Measurements from ENCODE around the gene LMNA. TPM values are rescaled to one million over a fixed set of nuclear protein-coding genes. Genes with fewer than 3 reads are reported as not detected.

The LMNA gene
- total and polyA plus RNA-seq, 2 donors (not counting 1 experiment from before 2014, with no cell fraction given) = 19.4 to 28.7 TPM

- H3K27me3 Mint-ChIP-seq = peaks cover 6% of the 10 kb centered on the region
- peaks cover 22 to 41% of the 10 kb centered on the region in 2 donors for H3K4me1 ChIP-seq (ENCODE audit: control insufficient read depth in 2 of 2, insufficient read depth in 2 of 2, low read length in 2 of 2)
- 100% methylated on average over 5 of the region's 5 CpGs for WGBS (ENCODE audit: insufficient coverage)
- H3K27ac ChIP-seq (ENCODE audit: low read length in 2 of 2) = no peak overlapping the region
- H3K27me3 ChIP-seq (replicated peaks in 1 of 4; ENCODE audit: control extremely low read depth in 1 of 4, control insufficient read depth in 3 of 4, insufficient read depth in 4 of 4, low read length in 3 of 4) = peaks cover 0 to 30% (median 15%) of the 10 kb centered on the region in 4 experiments
- H3K79me2 ChIP-seq (ENCODE audit: control insufficient read depth, insufficient read depth, low read length) = no peaks in the 10 kb centered on the region
- peaks cover 42% of the 10 kb centered on the region for H3K4me1 Mint-ChIP-seq
- POLR2A ChIA-PET = no interaction called here
- H4K20me1 ChIP-seq (ENCODE audit: control insufficient read depth, insufficient read depth, low read length, poor library complexity, severe bottlenecking) = no peaks in the 10 kb centered on the region
- H2AFZ ChIP-seq (ENCODE audit: insufficient read depth, low read depth, low read length, poor library complexity, severe bottlenecking) = no peak overlapping the region
- H3K9me3 Mint-ChIP-seq (ENCODE audit: insufficient read depth) = no peaks in the 10 kb centered on the region
- H3K27ac Mint-ChIP-seq = no peak overlapping the region
- no peak for TF ChIP-seq CTCF (IDR thresholded peaks at IDR 0.05)
- TF ChIP-seq EZH2 (IDR thresholded peaks at IDR 0.05; ENCODE audit: borderline replicate concordance, insufficient read depth, low read depth, low read length, poor library complexity, severe bottlenecking) = no peak
- H3K9me3 ChIP-seq (ENCODE audit: control extremely low read depth in 1 of 3, control insufficient read depth in 2 of 3, insufficient read depth in 1 of 3, low read length in 2 of 3) = peaks cover 0 to 4% (median 0%) of the 10 kb centered on the region in 3 donors
- no peaks in the 10 kb centered on the region for H3K36me3 ChIP-seq (replicated peaks in 1 of 2; ENCODE audit: control extremely low read depth in 1 of 2, control insufficient read depth in 1 of 2, extremely low read depth in 1 of 2, insufficient read depth in 2 of 2, low read length in 1 of 2)
- intact Hi-C loops (cut with micrococcal nuclease) = no loop called here
- no peak overlapping the region for H3K9ac ChIP-seq (ENCODE audit: low read length)
- no peak overlapping the region for H3K4me2 ChIP-seq (replicated peaks; ENCODE audit: low read depth, low read length, poor library complexity, severe bottlenecking)
- no peak for ATAC-seq (ENCODE audit: low read depth)
- DNase-seq = no peak
- H3K4me3 Mint-ChIP-seq = no peak overlapping the region
- H3K4me3 ChIP-seq (ENCODE audit: control extremely low read depth in 1 of 5, extremely low read depth in 1 of 5, insufficient read depth in 1 of 5, low read depth in 2 of 5, low read length in 4 of 5) = no peak overlapping the region
- CTCF ChIA-PET = no interaction called here
These were observed 34.7 kb upstream of the LMNA start for GRCh38 chr1:156079762-156080161.

- no peak for DNase-seq
- Histone ChIP-seq H3K79me2 (ENCODE audit: control insufficient read depth, insufficient read depth, low read length) (no peaks in the 10 kb centered on the region), H2AFZ (ENCODE audit: insufficient read depth, low read depth, low read length, poor library complexity, severe bottlenecking) (no peak overlapping the region), H3K36me3 (replicated peaks in 1 of 2; ENCODE audit: control extremely low read depth in 1 of 2, control insufficient read depth in 1 of 2, extremely low read depth in 1 of 2, insufficient read depth in 2 of 2, low read length in 1 of 2) (no peaks in the 10 kb centered on the region), H4K20me1 (ENCODE audit: control insufficient read depth, insufficient read depth, low read length, poor library complexity, severe bottlenecking) (no peaks in the 10 kb centered on the region), H3K4me1 (ENCODE audit: control insufficient read depth in 2 of 2, insufficient read depth in 2 of 2, low read length in 2 of 2) (peaks cover 22 to 35% of the 10 kb centered on the region in 2 donors), H3K27ac (ENCODE audit: low read length in 2 of 2) (no peak overlapping the region), H3K9ac (ENCODE audit: low read length) (no peak overlapping the region), H3K4me2 (replicated peaks; ENCODE audit: low read depth, low read length, poor library complexity, severe bottlenecking) (no peak overlapping the region), H3K9me3 (ENCODE audit: control extremely low read depth in 1 of 3, control insufficient read depth in 2 of 3, insufficient read depth in 1 of 3, low read length in 2 of 3) (peaks cover 0 to 4% (median 0%) of the 10 kb centered on the region in 3 donors), H3K4me3 (ENCODE audit: control extremely low read depth in 1 of 5, extremely low read depth in 1 of 5, insufficient read depth in 1 of 5, low read depth in 2 of 5, low read length in 4 of 5) (no peak overlapping the region), H3K27me3 (replicated peaks in 1 of 4; ENCODE audit: control extremely low read depth in 1 of 4, control insufficient read depth in 3 of 4, insufficient read depth in 4 of 4, low read length in 3 of 4) (peaks cover 0 to 36% (median 18%) of the 10 kb centered on the region in 4 experiments)
- WGBS (ENCODE audit: insufficient coverage) = 90% methylated on average over 4 of the region's 8 CpGs
- peaks cover 39% of the 10 kb centered on the region for H3K4me1 Mint-ChIP-seq
- no peak overlapping the region for H3K27ac Mint-ChIP-seq
- no peaks in the 10 kb centered on the region for H3K9me3 Mint-ChIP-seq (ENCODE audit: insufficient read depth)
- H3K4me3 Mint-ChIP-seq = peak overlapping the region; percentile 75
- TF ChIP-seq CTCF (IDR thresholded peaks at IDR 0.05) (no peak), EZH2 (IDR thresholded peaks at IDR 0.05; ENCODE audit: borderline replicate concordance, insufficient read depth, low read depth, low read length, poor library complexity, severe bottlenecking) (no peak)
- ChIA-PET CTCF (no interaction called here), POLR2A (no interaction called here)
- no peak for ATAC-seq (ENCODE audit: low read depth)
- H3K27me3 Mint-ChIP-seq = peaks cover 6% of the 10 kb centered on the region
- intact Hi-C loops (cut with micrococcal nuclease) = no loop called here
These were observed 34.2 kb upstream of the LMNA start for GRCh38 chr1:156080241-156080862.
